Activated CD8-positive, alpha-beta T cell treated with anti-CD3 and anti-CD28 coated beads for 36 hours (primary cell): ENCODE measurements around the gene CYTH1. TPM values are rescaled to one million over a fixed set of nuclear protein-coding genes. Genes with fewer than 3 reads are reported as not detected.
A peak's percentile ranks its signal among the peaks of the same experiment; 100 is the strongest.

Source experiments
- ATAC-seq: fragments of 200-7000 bp; cut with Tn5 transposase; one replicate; pipeline ENCODE4 v1.10.0; 2021; ENCODE audit warnings: mild to moderate bottlenecking, moderate library complexity
- CTCF ChIA-PET: fragments of 350-600 bp; sonication (Branson Sonifier 250); formaldehyde crosslinking; loops from one replicate; lab custom pipeline; 2021; ENCODE audit warnings: antibody characterized with exemption; lab: Charles Lee
- POLR2A ChIA-PET: fragments of 350-600 bp; sonication (Branson Sonifier 250); formaldehyde crosslinking; loops from one replicate; lab custom pipeline; 2021; ENCODE audit warnings: antibody characterized with exemption; lab: Charles Lee
- DNase-seq: peaks from one replicate; pipeline ENCODE4 v3.0.0-alpha.2; 2020
- H3K27ac Mint-ChIP-seq: one replicate; pipeline ENCODE4 v1.8.0; 2021; ENCODE audit warnings: mild to moderate bottlenecking, mixed read lengths
- H3K27me3 Mint-ChIP-seq: one replicate; pipeline ENCODE4 v1.8.0; 2021; ENCODE audit warnings: mixed read lengths
- H3K36me3 Mint-ChIP-seq: one replicate; pipeline ENCODE4 v1.8.0; 2021; ENCODE audit warnings: low read depth, mixed read lengths
- H3K4me1 Mint-ChIP-seq: one replicate; pipeline ENCODE4 v1.8.0; 2021; ENCODE audit warnings: low read depth, mixed read lengths
- H3K4me3 Mint-ChIP-seq: one replicate; pipeline ENCODE4 v1.8.0; 2021; ENCODE audit warnings: mild to moderate bottlenecking, moderate library complexity, mixed read lengths
- H3K9me3 Mint-ChIP-seq: one replicate; pipeline ENCODE4 v1.8.0; 2021; ENCODE audit warnings: mixed read lengths
- CTCF ChIP-seq: fragments of 200-600 bp; IDR thresholded peaks from one replicate; pipeline ENCODE4 v1.8.0; 2022; ENCODE audit warnings: antibody characterized with exemption, mild to moderate bottlenecking
- intact Hi-C: fragments of 100-400 bp; cut with micrococcal nuclease; formaldehyde crosslinking; loops from one replicate; pipeline ENCODE4 v1.10.0; 2022
- total RNA-seq, 2 experiments: library from RNA; stranded (reverse); gene quantifications; one replicate each; pipeline ENCODE4 v1.2.3, GENCODE V29; 2021

The CYTH1 gene
- total RNA-seq, 2 experiments from 2014 or later: 95.1 to 96.0 TPM

GRCh38 chr17:78795861-78796516, 13.9 kb upstream of the CYTH1 start:
- ChIA-PET POLR2A (interaction anchor here (1.4 kb wide), 1 partner anchor 24 kb away, joined by 4 read pairs; no protein-coding TSS in a partner anchor), CTCF (no interaction called here)
- intact Hi-C loops: no loop called here
- Mint-ChIP-seq H3K27ac (peak overlapping the region; percentile 8), H3K27me3 (no peaks in the 10 kb centered on the region), H3K4me3 (no peak overlapping the region), H3K4me1 (peaks cover 32% of the 10 kb centered on the region), H3K36me3 (peaks cover 69% of the 10 kb centered on the region), H3K9me3 (no peaks in the 10 kb centered on the region)
- ATAC-seq (no peak), DNase-seq (no peak)
- no peak for TF ChIP-seq CTCF

GRCh38 chr17:78794864-78795640, 13.0 kb upstream of the CYTH1 start:
- Mint-ChIP-seq H3K4me1 (peaks cover 34% of the 10 kb centered on the region), H3K36me3 (peaks cover 69% of the 10 kb centered on the region), H3K9me3 (no peaks in the 10 kb centered on the region), H3K27ac (no peak overlapping the region), H3K27me3 (no peaks in the 10 kb centered on the region), H3K4me3 (no peak overlapping the region)
- intact Hi-C loops: no loop called here
- no peak for TF ChIP-seq CTCF
- ChIA-PET CTCF (no interaction called here), POLR2A (interaction anchor here (0.6 to 1.7 kb wide), 2 partner anchors 10 to 76 kb away, joined by 3 to 4 read pairs; no protein-coding TSS in a partner anchor)
- DNase-seq (no peak), ATAC-seq (no peak)

- ChIA-PET CTCF (no interaction called here), POLR2A (interaction anchor here (0.6 to 1.7 kb wide), 4 partner anchors 9 to 77 kb away, joined by 3 to 4 read pairs (median 3); no protein-coding TSS in a partner anchor)
- intact Hi-C loops: no loop called here
- no peak overlapping the region for H3K4me3 Mint-ChIP-seq
- H3K4me1 Mint-ChIP-seq: peaks cover 35% of the 10 kb centered on the region
- H3K36me3 Mint-ChIP-seq: peaks cover 69% of the 10 kb centered on the region
- H3K9me3 Mint-ChIP-seq: no peaks in the 10 kb centered on the region
- no peak for ATAC-seq
- TF ChIP-seq CTCF: no peak
- H3K27ac Mint-ChIP-seq: peak overlapping the region; percentile 21
- no peaks in the 10 kb centered on the region for H3K27me3 Mint-ChIP-seq
- no peak for DNase-seq
Observed at GRCh38 chr17:78794399-78794798, 12.3 kb upstream of the CYTH1 start.

DNA sequence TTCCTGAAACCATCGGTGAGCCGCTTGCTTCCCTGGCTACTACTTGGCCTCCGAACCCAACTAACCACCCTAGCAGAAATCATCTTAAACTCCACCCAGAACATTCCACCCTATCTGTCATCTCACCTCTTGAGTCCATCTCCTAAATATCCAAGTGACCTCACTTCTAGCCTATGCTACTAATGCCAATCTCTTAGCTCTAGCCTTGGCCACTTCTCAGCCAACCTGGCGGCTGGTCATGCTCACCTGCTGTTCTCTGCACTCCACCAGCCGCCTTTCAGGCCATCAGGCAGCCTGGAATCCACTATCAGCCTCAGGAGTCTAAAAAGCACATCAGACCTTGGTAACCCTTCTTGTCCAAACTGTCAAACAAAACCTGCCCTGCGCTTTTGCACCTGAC, 11.9 kb upstream of the CYTH1 start:
- Mint-ChIP-seq H3K27ac (peak overlapping the region; percentile 21), H3K4me1 (peaks cover 33% of the 10 kb centered on the region), H3K27me3 (no peaks in the 10 kb centered on the region), H3K4me3 (no peak overlapping the region), H3K36me3 (peaks cover 65% of the 10 kb centered on the region), H3K9me3 (no peaks in the 10 kb centered on the region)
- ChIA-PET CTCF (no interaction called here), POLR2A (interaction anchor here (0.9 to 1.7 kb wide), 4 partner anchors 9 to 40 kb away, joined by 3 to 4 read pairs (median 3); no protein-coding TSS in a partner anchor)
- no peak for TF ChIP-seq CTCF
- no peak for DNase-seq
- no peak for ATAC-seq
- intact Hi-C loops: no loop called here

- ATAC-seq (no peak), DNase-seq (no peak)
- H3K27me3 Mint-ChIP-seq: no peaks in the 10 kb centered on the region
- intact Hi-C loops: no loop called here
- H3K9me3 Mint-ChIP-seq: no peaks in the 10 kb centered on the region
- ChIA-PET CTCF (interaction anchor here (1.1 kb wide), 1 partner anchor 9 kb away, joined by 3 read pairs; no protein-coding TSS in a partner anchor), POLR2A (interaction anchor here (0.9 to 1.7 kb wide), 4 partner anchors 9 to 40 kb away, joined by 3 to 4 read pairs (median 3); no protein-coding TSS in a partner anchor)
- peaks cover 32% of the 10 kb centered on the region for H3K4me1 Mint-ChIP-seq
- H3K36me3 Mint-ChIP-seq: peaks cover 60% of the 10 kb centered on the region
- TF ChIP-seq CTCF: no peak
- no peak overlapping the region for H3K27ac Mint-ChIP-seq
- H3K4me3 Mint-ChIP-seq: no peak overlapping the region
Observed at GRCh38 chr17:78793415-78793814, 11.3 kb upstream of the CYTH1 start.
